Lower leg skin (tissue), 4 donors: ENCODE measurements around the gene ATP8A2. TPM values are rescaled to one million over a fixed set of nuclear protein-coding genes. Genes with fewer than 3 reads are reported as not detected.

Experiments used
- DNase-seq, 2 donors: peaks; one replicate each; pipeline ENCODE4 v3.0.0-alpha.2; 2019; ENCODE audit warnings: low spot score in 2 of 2
- H3K4me3 ChIP-seq: fragments of 200-600 bp; sonication (generic); 2 replicates; pipeline ENCODE4 v1.5.1; 2017; ENCODE audit warnings: mild to moderate bottlenecking, low read depth; ENCODE audit not compliant: poor library complexity, severe bottlenecking
- POLR2A ChIP-seq, 2 donors: fragments of 450-650 bp; IDR thresholded peaks; one replicate each; pipeline ENCODE4 v1.6.1; 2016 to 2017; ENCODE audit warnings: antibody characterized with exemption in 2 of 2, mild to moderate bottlenecking in 1 of 2, moderate library complexity in 1 of 2
- WGBS, 2 donors: methylation state at CpG; one replicate each; pipeline ENCODE4 v1.1.5; 2018; 5-methylcytosine and 5-hydroxymethylcytosine counted together
- intact Hi-C: fragments of 100-400 bp; cut with DNase I; formaldehyde crosslinking; loops from one replicate; pipeline ENCODE4 v1.15.0; 2023; ENCODE audit warnings: low total_unique reads
- total RNA-seq, 4 donors: library from RNA; depleted of rRNA; stranded (reverse); fragments of >200 nt; gene quantifications; one replicate each; pipeline ENCODE4 v1.1.0, GENCODE V29; 2016
- TF ChIP-seq, protein P1 (sequence below), 3 donors: fragments of 450-650 bp; IDR thresholded peaks; one replicate each; pipeline ENCODE4 v1.5.1; 2016; ENCODE audit warnings: antibody characterized with exemption in 3 of 3, mild to moderate bottlenecking in 3 of 3, moderate library complexity in 2 of 3

The ATP8A2 gene
- total RNA-seq, 4 donors from 2014 or later = 0.05 to 0.23 TPM; not detected in 2

GRCh38 chr13:25860265-25860664 is 488.5 kb downstream of the ATP8A2 start:
- DNase-seq = no peak
- H3K4me3 ChIP-seq = no peak overlapping the region
- intact Hi-C loops = no loop called here
- no peak for TF ChIP-seq POLR2A (IDR thresholded peaks at IDR 0.05)
- TF ChIP-seq, protein P1, sequence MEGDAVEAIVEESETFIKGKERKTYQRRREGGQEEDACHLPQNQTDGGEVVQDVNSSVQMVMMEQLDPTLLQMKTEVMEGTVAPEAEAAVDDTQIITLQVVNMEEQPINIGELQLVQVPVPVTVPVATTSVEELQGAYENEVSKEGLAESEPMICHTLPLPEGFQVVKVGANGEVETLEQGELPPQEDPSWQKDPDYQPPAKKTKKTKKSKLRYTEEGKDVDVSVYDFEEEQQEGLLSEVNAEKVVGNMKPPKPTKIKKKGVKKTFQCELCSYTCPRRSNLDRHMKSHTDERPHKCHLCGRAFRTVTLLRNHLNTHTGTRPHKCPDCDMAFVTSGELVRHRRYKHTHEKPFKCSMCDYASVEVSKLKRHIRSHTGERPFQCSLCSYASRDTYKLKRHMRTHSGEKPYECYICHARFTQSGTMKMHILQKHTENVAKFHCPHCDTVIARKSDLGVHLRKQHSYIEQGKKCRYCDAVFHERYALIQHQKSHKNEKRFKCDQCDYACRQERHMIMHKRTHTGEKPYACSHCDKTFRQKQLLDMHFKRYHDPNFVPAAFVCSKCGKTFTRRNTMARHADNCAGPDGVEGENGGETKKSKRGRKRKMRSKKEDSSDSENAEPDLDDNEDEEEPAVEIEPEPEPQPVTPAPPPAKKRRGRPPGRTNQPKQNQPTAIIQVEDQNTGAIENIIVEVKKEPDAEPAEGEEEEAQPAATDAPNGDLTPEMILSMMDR (IDR thresholded peaks at IDR 0.05) = no peak
- 44 to 54% methylated on average over 1 of the region's 1 CpG for WGBS, 2 donors

DNA sequence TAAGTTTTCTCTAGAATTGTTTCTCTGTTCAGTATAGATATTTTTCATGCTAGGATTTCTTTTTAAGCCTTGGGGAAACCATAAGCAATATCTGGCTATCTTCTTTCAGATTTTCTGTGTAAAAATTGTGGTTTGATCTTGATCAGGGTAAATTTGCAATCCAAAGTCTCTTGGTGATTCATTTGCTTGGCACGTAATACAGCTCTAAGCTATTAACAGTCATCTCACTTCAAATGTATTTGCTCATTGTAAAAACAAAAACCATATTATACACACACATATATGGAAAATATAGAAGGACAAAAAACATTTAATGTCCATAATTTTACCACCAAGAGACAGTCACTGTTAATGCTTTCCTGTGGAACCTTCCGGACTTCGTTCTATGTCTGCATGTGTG is 489.1 kb downstream of the ATP8A2 start:
- no peak overlapping the region for H3K4me3 ChIP-seq
- no peak for TF ChIP-seq POLR2A (IDR thresholded peaks at IDR 0.05)
- TF ChIP-seq, protein P1 (IDR thresholded peaks at IDR 0.05) = no peak
- 62 to 63% methylated on average over 3 of the region's 3 CpGs for WGBS, 2 donors
- intact Hi-C loops = no loop called here
- no peak for DNase-seq

DNA sequence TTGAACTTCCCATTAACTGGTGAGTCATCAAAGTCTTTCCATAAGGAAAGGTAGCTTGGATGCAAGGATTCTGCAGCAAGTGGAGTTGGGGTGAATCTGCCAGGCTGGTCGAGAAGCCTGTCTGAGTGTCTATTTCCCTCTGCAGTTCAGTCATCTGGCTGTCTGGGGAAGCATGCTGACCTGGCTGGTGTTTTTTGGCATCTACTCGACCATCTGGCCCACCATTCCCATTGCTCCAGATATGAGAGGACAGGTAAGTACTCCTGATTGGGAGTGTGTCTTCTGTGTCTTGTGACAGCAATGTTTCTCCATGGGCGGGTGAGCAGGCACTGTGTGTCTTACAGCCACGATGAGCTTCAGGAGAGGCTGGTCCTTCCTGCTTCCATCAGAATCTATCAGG is 490.4 kb downstream of the ATP8A2 start:
- intact Hi-C loops = no loop called here
- TF ChIP-seq POLR2A (IDR thresholded peaks at IDR 0.05) = no peak
- TF ChIP-seq, protein P1 (IDR thresholded peaks at IDR 0.05) = no peak
- DNase-seq = no peak
- no peak overlapping the region for H3K4me3 ChIP-seq
- 64 to 86% methylated on average over 4 of the region's 4 CpGs for WGBS, 2 donors

GRCh38 chr13:25864116-25864515 is 492.3 kb downstream of the ATP8A2 start:
- WGBS, 2 donors = 54 to 61% methylated on average over 6 of the region's 6 CpGs
- no peak overlapping the region for H3K4me3 ChIP-seq
- no peak for TF ChIP-seq POLR2A (IDR thresholded peaks at IDR 0.05)
- TF ChIP-seq, protein P1 (IDR thresholded peaks at IDR 0.05) = no peak
- intact Hi-C loops = no loop called here
- no peak for DNase-seq

- no peak overlapping the region for H3K4me3 ChIP-seq
- no peak for DNase-seq
- TF ChIP-seq POLR2A (IDR thresholded peaks at IDR 0.05) = no peak
- TF ChIP-seq, protein P1 (IDR thresholded peaks at IDR 0.05) = no peak
- 85 to 97% methylated on average over 1 of the region's 1 CpG for WGBS, 2 donors
- intact Hi-C loops = no loop called here
These were observed 493.2 kb downstream of the ATP8A2 start for GRCh38 chr13:25864936-25865335.

- TF ChIP-seq, protein P1 (IDR thresholded peaks at IDR 0.05) = no peak
- TF ChIP-seq POLR2A (IDR thresholded peaks at IDR 0.05) = no peak
- WGBS, 2 donors = 49 to 64% methylated on average over 2 of the region's 2 CpGs
- intact Hi-C loops = no loop called here
- no peak for DNase-seq
- H3K4me3 ChIP-seq = no peak overlapping the region
These were observed 493.6 kb downstream of the ATP8A2 start for GRCh38 chr13:25865391-25865790.
